HFFc6 (cell line): Measurements from ENCODE around the gene HOOK1. TPM values are rescaled to one million over a fixed set of nuclear protein-coding genes. Genes with fewer than 3 reads are reported as not detected.

Experiments used
- DNase-seq: peaks from one replicate; pipeline ENCODE4 v3.0.0-alpha.2; 2018
- H3K27ac Mint-ChIP-seq: 2 replicates; pipeline ENCODE4 v1.8.0; 2020; ENCODE audit warnings: mild to moderate bottlenecking, mixed read lengths
- H3K27me3 Mint-ChIP-seq: 2 replicates; pipeline ENCODE4 v1.8.0; 2021; ENCODE audit warnings: mild to moderate bottlenecking, moderate library complexity, mixed read lengths; ENCODE audit not compliant: insufficient read depth
- H3K36me3 Mint-ChIP-seq: 2 replicates; pipeline ENCODE4 v1.8.0; 2021; ENCODE audit warnings: low read depth, mixed read lengths
- H3K4me1 Mint-ChIP-seq: 2 replicates; pipeline ENCODE4 v1.8.0; 2020; ENCODE audit warnings: low read depth, mixed read lengths
- H3K4me3 Mint-ChIP-seq: 2 replicates; pipeline ENCODE4 v1.8.0; 2020; ENCODE audit warnings: mild to moderate bottlenecking, moderate library complexity, mixed read lengths
- H3K9me3 Mint-ChIP-seq: 2 replicates; pipeline ENCODE4 v1.8.0; 2020; ENCODE audit warnings: mild to moderate bottlenecking, mixed read lengths
- CTCF ChIP-seq: fragments of 200-600 bp; sonication (generic); IDR thresholded peaks from 2 replicates; pipeline ENCODE4 v1.5.0; 2021; ENCODE audit warnings: antibody characterized with exemption, mild to moderate bottlenecking
- total RNA-seq, 6 experiments: library from RNA; stranded (reverse); fragmentation: NEBNext Ultra II Directional; extraction: Animal tissue kit (Norgen Biotek cat#: 25700); gene quantifications; 2 replicates in 1 of 6; 3 replicates in 5 of 6; pipeline ENCODE4 v1.2.3, GENCODE V29; 2021

The HOOK1 gene
- total RNA-seq, 6 experiments from 2014 or later: not detected

- H3K27ac Mint-ChIP-seq: no peak overlapping the region
- H3K4me1 Mint-ChIP-seq: peaks cover 21% of the 10 kb centered on the region
- no peak for DNase-seq
- H3K27me3 Mint-ChIP-seq: no peaks in the 10 kb centered on the region; the same call in 1 of the 2 replicates
- H3K4me3 Mint-ChIP-seq: no peak overlapping the region
- no peaks in the 10 kb centered on the region for H3K9me3 Mint-ChIP-seq
- no peaks in the 10 kb centered on the region for H3K36me3 Mint-ChIP-seq
- peak; percentile 51 for TF ChIP-seq CTCF
Measured at GRCh38 chr1:59779949-59780348, 34.8 kb upstream of the HOOK1 start.

- DNase-seq: no peak
- H3K27ac Mint-ChIP-seq: no peak overlapping the region
- peaks cover 4% of the 10 kb centered on the region for H3K9me3 Mint-ChIP-seq
- no peaks in the 10 kb centered on the region for H3K4me1 Mint-ChIP-seq
- peaks cover 2% of the 10 kb centered on the region for H3K27me3 Mint-ChIP-seq
- no peak for TF ChIP-seq CTCF
- H3K36me3 Mint-ChIP-seq: 0 out of 2 replicates have a peak, but pooled peaks cover 5% of the 10 kb centered on the region
- H3K4me3 Mint-ChIP-seq: no peak overlapping the region
Measured at GRCh38 chr1:59788825-59789224, 25.9 kb upstream of the HOOK1 start.

GRCh38 chr1:59798600-59798999 lies 16.1 kb upstream of the HOOK1 start:
- no peak for TF ChIP-seq CTCF
- H3K4me1 Mint-ChIP-seq: no peaks in the 10 kb centered on the region
- peaks cover 3% of the 10 kb centered on the region for H3K27me3 Mint-ChIP-seq
- DNase-seq: no peak
- no peaks in the 10 kb centered on the region for H3K9me3 Mint-ChIP-seq
- no peaks in the 10 kb centered on the region for H3K36me3 Mint-ChIP-seq
- no peak overlapping the region for H3K4me3 Mint-ChIP-seq
- no peak overlapping the region for H3K27ac Mint-ChIP-seq

GRCh38 chr1:59803458-59804038 lies 11.2 kb upstream of the HOOK1 start:
- H3K4me3 Mint-ChIP-seq: no peak overlapping the region
- DNase-seq: no peak
- TF ChIP-seq CTCF: no peak
- peaks cover 5% of the 10 kb centered on the region for H3K27me3 Mint-ChIP-seq
- no peak overlapping the region for H3K27ac Mint-ChIP-seq
- H3K4me1 Mint-ChIP-seq: no peaks in the 10 kb centered on the region
- H3K36me3 Mint-ChIP-seq: no peaks in the 10 kb centered on the region
- no peaks in the 10 kb centered on the region for H3K9me3 Mint-ChIP-seq

- Mint-ChIP-seq H3K27me3 (peaks cover 5% of the 10 kb centered on the region), H3K27ac (no peak overlapping the region), H3K36me3 (no peaks in the 10 kb centered on the region), H3K4me1 (no peaks in the 10 kb centered on the region), H3K4me3 (no peak overlapping the region), H3K9me3 (no peaks in the 10 kb centered on the region)
- TF ChIP-seq CTCF: no peak
- DNase-seq: no peak
Measured at GRCh38 chr1:59804301-59804700, 10.4 kb upstream of the HOOK1 start.

GRCh38 chr1:59805554-59805953 lies 9.2 kb upstream of the HOOK1 start:
- TF ChIP-seq CTCF: no peak
- Mint-ChIP-seq H3K4me3 (no peak overlapping the region), H3K4me1 (no peaks in the 10 kb centered on the region), H3K27ac (no peak overlapping the region), H3K27me3 (peaks cover 5% of the 10 kb centered on the region), H3K36me3 (no peaks in the 10 kb centered on the region), H3K9me3 (no peaks in the 10 kb centered on the region)
- DNase-seq: no peak
